ENCODE measurements around the gene GPC6.

GRCh38 chr13:93309886-93310523 lies 83.4 kb downstream of the GPC6 start:
- TF ChIP-seq CTCF (IDR thresholded peaks at IDR 0.05; ENCODE audit: insufficient read depth, low read length) (no peak), POLR2AphosphoS5 (IDR thresholded peaks at IDR 0.05; ENCODE audit: low read depth) (no peak), REST (IDR thresholded peaks at IDR 0.05; ENCODE audit: insufficient replicate concordance, low read depth) (no peak)

All from HL-60 (cell line).